A549 (cell line): ENCODE results near the gene SYNC. TPM values are rescaled to one million over a fixed set of nuclear protein-coding genes. Genes with fewer than 3 reads are reported as not detected.
"Not testable (repeated sequence)": the region's sequence is repeated elsewhere in the genome, so short reads cannot be mapped to it uniquely, and the experiment has no call there.

ENCODE experiments used
- ATAC-seq, 2 experiments: fragments of 200-7000 bp in 1 of 2; fragments of >200 bp in 1 of 2; cut with Nextera tagmentation in 1 of 2; cut with Tn5 transposase in 1 of 2; 3 replicates each; pipeline versions ENCODE4 v1.8.0 to v1.9.1; 2018 to 2020; ENCODE audit warnings: mild to moderate bottlenecking in 1 of 2, moderate library complexity in 1 of 2
- CTCF ChIA-PET: fragments of 300-600 bp; sonication (Branson Sonifier 250); formaldehyde crosslinking; extraction: SDS; loops from one replicate; lab custom pipeline; 2021; ENCODE audit warnings: antibody characterized with exemption, inconsistent platforms; lab: Yijun Ruan, JAX
- POLR2A ChIA-PET: fragments of 350-600 bp; formaldehyde crosslinking; extraction: SDS; loops from one replicate; lab custom pipeline; 2021; ENCODE audit warnings: antibody characterized with exemption, inconsistent platforms; lab: Yijun Ruan, JAX
- DNase-seq, 2 experiments: peaks; one replicate each; pipeline versions ENCODE4 v3.0.0 to v3.0.0-alpha.2; 2011 to 2016; ENCODE audit warnings: low read depth in 1 of 2, low spot score in 1 of 2
- FAIRE-seq: peaks from 2 replicates; lab custom pipeline; 2011; peaks lifted over from hg19 to GRCh38; lab: Jason Lieb, UNC
- H3K27ac ChIP-seq, 2 experiments: fragments of >200 bp; sonication (Bioruptor Twin); formaldehyde crosslinking; 3 replicates each; pipeline ENCODE4 v1.5.1; 2016 to 2017
- H3K4me1 ChIP-seq: fragments of >200 bp; sonication (Bioruptor Twin); formaldehyde crosslinking; 3 replicates; pipeline ENCODE4 v1.6.1; 2016
- H3K4me2 ChIP-seq: fragments of >200 bp; sonication (Bioruptor Twin); formaldehyde crosslinking; 3 replicates; pipeline ENCODE4 v1.6.1; 2016
- H3K4me3 ChIP-seq: fragments of >200 bp; sonication (Bioruptor Twin); formaldehyde crosslinking; 3 replicates; pipeline ENCODE4 v1.5.1; 2016
- H3K9me3 ChIP-seq: fragments of >200 bp; sonication (Bioruptor Twin); formaldehyde crosslinking; 3 replicates; pipeline ENCODE4 v1.6.1; 2016
- BHLHE40 ChIP-seq: IDR thresholded peaks from 2 replicates; pipeline ENCODE4 v1.6.1; 2012; ENCODE audit warnings: low read depth, low read length, inconsistent platforms
- CBX2 ChIP-seq: fragments of 200-600 bp; sonication (generic); IDR thresholded peaks from 2 replicates; pipeline ENCODE4 v1.6.1; 2016; ENCODE audit warnings: low read depth, mild to moderate bottlenecking, borderline replicate concordance
- CBX8 ChIP-seq: fragments of 200-600 bp; sonication (generic); IDR thresholded peaks from 2 replicates; pipeline ENCODE4 v1.6.1; 2016
- E2F6 ChIP-seq: IDR thresholded peaks from 2 replicates; pipeline ENCODE4 v1.6.1; 2012; ENCODE audit warnings: low read depth, borderline replicate concordance
- FOSL2 ChIP-seq, 2 experiments: fragments of 450-650 bp in 1 of 2; fragments of >200 bp in 1 of 2; sonication (Bioruptor Twin) in 1 of 2; formaldehyde crosslinking; IDR thresholded peaks; 2 replicates each; pipeline versions ENCODE4 v1.5.0 to v1.6.1; 2016 to 2020; ENCODE audit warnings: mild to moderate bottlenecking in 1 of 2, moderate library complexity in 1 of 2
- FOXS1 ChIP-seq: fragments of 250-450 bp; sonication (Bioruptor Pico); IDR thresholded peaks from 2 replicates; pipeline ENCODE4 v1.5.0; 2020; ENCODE audit warnings: mild to moderate bottlenecking, moderate library complexity
- GATA3 ChIP-seq: IDR thresholded peaks from 2 replicates; pipeline ENCODE4 v1.6.1; 2012; ENCODE audit warnings: borderline replicate concordance
- HDAC2 ChIP-seq: fragments of 200-600 bp; sonication (generic); IDR thresholded peaks from 2 replicates; pipeline ENCODE4 v1.6.1; 2016
- HES2 ChIP-seq: fragments of >200 bp; sonication (Bioruptor Twin); formaldehyde crosslinking; IDR thresholded peaks from 2 replicates; pipeline ENCODE4 v1.6.1; 2016
- HEYL ChIP-seq: fragments of 250-450 bp; sonication (Bioruptor Pico); IDR thresholded peaks from 2 replicates; pipeline ENCODE4 v1.8.0; 2021; ENCODE audit warnings: mild to moderate bottlenecking, moderate library complexity
- JUN ChIP-seq, 2 experiments: fragments of >200 bp; sonication (Bioruptor Twin); formaldehyde crosslinking; IDR thresholded peaks; 2 replicates in 1 of 2; 3 replicates in 1 of 2; pipeline ENCODE4 v1.6.1; 2016 to 2017
- KDM1A ChIP-seq: fragments of 200-600 bp; sonication (generic); IDR thresholded peaks from 2 replicates; pipeline ENCODE4 v1.6.1; 2016; ENCODE audit warnings: low read depth, mild to moderate bottlenecking
- KDM5A ChIP-seq: fragments of 200-600 bp; sonication (generic); IDR thresholded peaks from 2 replicates; pipeline ENCODE4 v1.6.1; 2016; ENCODE audit warnings: antibody characterized with exemption, mild to moderate bottlenecking
- MAX ChIP-seq: IDR thresholded peaks from 2 replicates; pipeline ENCODE4 v1.6.1; 2012
- NPAS2 ChIP-seq: fragments of 250-450 bp; sonication (Bioruptor Pico); IDR thresholded peaks from 2 replicates; pipeline ENCODE4 v1.8.0; 2022; ENCODE audit warnings: mild to moderate bottlenecking, moderate library complexity, borderline replicate concordance
- PHF8 ChIP-seq: fragments of 200-600 bp; sonication (generic); IDR thresholded peaks from 2 replicates; pipeline ENCODE4 v1.6.1; 2016; ENCODE audit warnings: low read depth, mild to moderate bottlenecking, antibody characterized with exemption, moderate library complexity, borderline replicate concordance
- POLR2A ChIP-seq: IDR thresholded peaks from 2 replicates; pipeline ENCODE4 v1.6.1; 2012; ENCODE audit warnings: mild to moderate bottlenecking, low read length
- POLR2AphosphoS2 ChIP-seq: conservative IDR thresholded peaks from 2 replicates; pipeline ENCODE4 v1.6.1; 2012; ENCODE audit warnings: low read length, improper control_type of control experiment, inconsistent platforms
- RAD21 ChIP-seq, 2 experiments: fragments of >200 bp in 1 of 2; sonication (Bioruptor Twin) in 1 of 2; formaldehyde crosslinking in 1 of 2; IDR thresholded peaks in 1 of 2; conservative IDR thresholded peaks in 1 of 2; 2 replicates in 1 of 2; 3 replicates in 1 of 2; pipeline ENCODE4 v1.6.1; 2012 to 2018; ENCODE audit warnings: inconsistent platforms in 1 of 2
- RCOR1 ChIP-seq: fragments of 150-350 bp; IDR thresholded peaks from 2 replicates; pipeline ENCODE4 v1.6.1; 2014; ENCODE audit warnings: antibody characterized with exemption, low read length, low read depth
- REST ChIP-seq: fragments of 200-600 bp; sonication (generic); IDR thresholded peaks from 2 replicates; pipeline ENCODE4 v1.6.1; 2016; ENCODE audit warnings: antibody characterized with exemption, mild to moderate bottlenecking, moderate library complexity
- ZFP36 ChIP-seq: fragments of 450-650 bp; IDR thresholded peaks from 2 replicates; pipeline ENCODE4 v1.6.1; 2014; ENCODE audit warnings: borderline replicate concordance; ENCODE audit not compliant: partially characterized antibody
- WGBS: methylation state at CpG from one replicate; pipeline ENCODE4 v1.1.6; 2017; ENCODE audit errors: missing lambda C conversion rate; 5-methylcytosine and 5-hydroxymethylcytosine counted together
- polyA plus RNA-seq, 4 experiments: library from polyadenylated mRNA; depleted of rRNA in 3 of 4; stranded (reverse); fragments of >200 nt; fragmentation: RNase III in 1 of 4; extraction: RNeasy Plus Mini Kit Qiagen cat#74134 plus additional on column Dnase treatment in 1 of 4; gene quantifications; 2 replicates in 3 of 4; 3 replicates in 1 of 4; pipeline ENCODE4 v1.2.3, GENCODE V29; 2011 to 2017
- TF ChIP-seq, protein P1 (sequence below): fragments of 250-450 bp; sonication (Bioruptor Pico); IDR thresholded peaks from 2 replicates; pipeline ENCODE4 v1.5.0; 2021; ENCODE audit warnings: mild to moderate bottlenecking, moderate library complexity, borderline replicate concordance

SYNC gene
- polyA plus RNA-seq, 2 of the 4 experiments (the other 2 are of a cell fraction): 7.7 to 12.0 TPM

DNA sequence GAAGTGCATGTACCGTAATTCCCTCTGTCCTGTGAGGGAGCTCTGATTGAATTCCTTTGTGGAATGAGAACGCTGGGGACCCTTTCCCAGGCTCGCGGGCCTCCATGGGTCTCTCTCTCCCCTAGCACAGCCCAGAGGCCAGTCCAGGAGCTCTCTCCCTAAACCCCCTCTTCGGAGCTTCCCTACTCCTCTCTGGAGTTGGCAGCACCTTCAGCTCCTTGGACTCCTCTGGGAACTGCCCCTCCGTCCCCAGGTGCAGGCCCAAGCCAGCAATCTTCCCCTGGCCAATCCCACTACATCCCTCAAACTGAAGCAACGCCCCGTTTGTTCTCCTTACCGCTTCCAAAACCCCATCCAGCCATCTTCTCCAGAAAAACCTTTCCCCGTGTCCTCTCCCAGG lies 10.5 kb upstream of the SYNC start:
- no peak for ATAC-seq

DNA sequence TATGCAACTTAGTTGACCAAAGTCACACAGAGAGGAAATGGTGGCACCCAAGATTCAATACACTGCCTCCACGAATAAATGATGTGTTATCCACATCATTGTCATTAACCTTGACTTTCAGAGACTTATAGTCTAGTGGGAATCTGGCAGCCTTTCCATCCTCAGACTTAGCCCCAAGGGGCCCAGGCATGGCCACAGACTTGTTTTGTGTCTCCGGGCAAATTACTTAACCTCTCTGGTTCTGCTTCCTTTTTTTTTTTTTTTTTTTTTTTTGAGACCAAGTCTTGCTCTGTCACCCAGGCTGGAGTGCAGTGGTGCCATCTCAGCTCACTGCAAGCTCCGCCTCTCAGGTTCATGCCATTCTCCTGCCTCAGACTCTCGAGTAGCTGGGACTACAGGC lies 8.7 kb upstream of the SYNC start:
- not testable (repeated sequence) for H3K4me3 ChIP-seq, FAIRE-seq, DNase-seq, H3K9me3 ChIP-seq, ATAC-seq
- H3K27ac ChIP-seq: peak overlapping the region in 1 of 2 experiments; percentile 84; a peak in 4 of 6 replicates
- POLR2A ChIA-PET: interaction anchor here (0.7 kb wide), 1 partner anchor 375 kb away, joined by 4 read pairs; no protein-coding TSS in a partner anchor
- peak overlapping the region; percentile 60; the same call in 1 of the 3 replicates for H3K4me2 ChIP-seq
- H3K4me1 ChIP-seq: peaks cover 27% of the 10 kb centered on the region
- CTCF ChIA-PET: interaction anchor here (1.4 to 12.8 kb wide), 20 partner anchors 9 to 190 kb away, joined by 3 to 383 read pairs (median 12); partner anchors contain the start of genes HPCA and SYNC
- 83% methylated on average over 2 of the region's 4 CpGs for WGBS

More for the DNA sequence above, 10.5 kb upstream of the SYNC start:
- WGBS: 93% methylated on average over 10 of the region's 10 CpGs
- Histone ChIP-seq H3K4me3 (no peak overlapping the region), H3K9me3 (no peaks in the 10 kb centered on the region), H3K4me2 (no peak overlapping the region), H3K4me1 (peaks cover 32% of the 10 kb centered on the region), H3K27ac (peak overlapping the region in 1 of 2 experiments; percentile 84; a peak in 3 of 6 replicates)
- DNase-seq (no peak), FAIRE-seq (no peak)
- CTCF ChIA-PET: interaction anchor here (0.5 to 12.8 kb wide), 25 partner anchors 9 to 312 kb away, joined by 3 to 383 read pairs (median 10); partner anchors contain the start of gene SYNC
- POLR2A ChIA-PET: interaction anchor here (0.7 to 1.6 kb wide), 6 partner anchors 12 to 62 kb away, joined by 3 to 10 read pairs (median 6); no protein-coding TSS in a partner anchor
- TF ChIP-seq PHF8: no peak
- TF ChIP-seq HEYL (CRISPR knock-in tag): no peak
- no peak for TF ChIP-seq RCOR1
- no peak for TF ChIP-seq CBX8
- TF ChIP-seq MAX: no peak
- no peak for TF ChIP-seq POLR2AphosphoS2
- no peak for TF ChIP-seq FOSL2 (IDR thresholded peaks at IDR 0.05)
- TF ChIP-seq FOSL2 (CRISPR knock-in tag; IDR thresholded peaks at IDR 0.05): no peak
- no peak for TF ChIP-seq ZFP36
- no peak for TF ChIP-seq GATA3
- TF ChIP-seq CBX2: no peak

DNA sequence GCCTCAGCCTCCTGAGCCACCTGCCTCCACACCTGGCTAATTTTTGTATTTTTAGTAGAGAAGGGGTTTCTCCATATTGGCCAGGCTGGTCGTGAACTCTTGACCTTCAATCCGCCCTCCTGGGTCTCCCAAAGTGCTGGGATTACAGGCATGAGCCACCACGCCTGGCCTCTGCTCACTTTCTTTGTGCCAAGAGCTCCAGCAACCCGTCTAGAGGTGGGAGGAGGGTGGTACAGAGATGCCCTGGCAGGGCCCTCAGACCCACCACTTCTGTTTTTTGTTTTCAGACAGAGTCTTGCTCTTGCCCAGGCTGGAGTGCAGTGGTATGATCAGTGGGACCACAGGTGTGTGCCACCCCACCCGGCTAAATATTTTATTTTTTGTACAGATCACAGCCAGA lies 6.9 kb upstream of the SYNC start:
- peak overlapping the region in 1 of 2 experiments; percentile 63; a peak in 3 of 6 replicates for H3K27ac ChIP-seq
- POLR2A ChIA-PET: no interaction called here
- no peak overlapping the region for H3K4me2 ChIP-seq
- CTCF ChIA-PET: interaction anchor here (0.6 to 12.8 kb wide), 4 partner anchors 11 to 77 kb away, joined by 3 to 383 read pairs (median 3); no protein-coding TSS in a partner anchor
- no peak for TF ChIP-seq HES2
- ATAC-seq (0 out of 6 replicates have a peak, but pooled peaks of 1 of the 2 experiments have one; percentile 12), FAIRE-seq (no peak), DNase-seq (no peak)
- 80% methylated on average over 4 of the region's 5 CpGs for WGBS
- no peak overlapping the region for H3K4me3 ChIP-seq
- peaks cover 34% of the 10 kb centered on the region for H3K4me1 ChIP-seq
- H3K9me3 ChIP-seq: 0 out of 3 replicates have a peak, but pooled peaks cover 3% of the 10 kb centered on the region

DNA sequence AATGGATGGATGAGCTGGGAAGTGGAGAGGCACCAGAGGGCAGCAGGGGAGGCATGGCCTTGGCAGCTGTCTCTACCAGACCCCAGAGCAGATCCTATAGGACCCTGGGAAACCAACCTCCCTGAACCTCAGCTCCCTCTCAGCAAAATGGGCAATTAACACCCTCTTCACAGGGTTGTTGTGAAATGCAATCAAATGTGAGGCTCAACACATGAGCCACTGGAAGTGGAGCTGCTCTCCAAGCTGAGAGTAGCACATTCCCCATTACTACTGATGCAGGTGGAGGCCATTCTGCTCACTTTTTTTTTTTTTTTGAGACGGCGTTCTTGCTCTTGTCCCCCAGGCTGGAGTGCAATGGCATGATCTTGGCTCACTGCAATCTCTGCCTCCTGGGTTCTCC lies 6.5 kb upstream of the SYNC start:
- Histone ChIP-seq H3K9me3 (0 out of 3 replicates have a peak, but pooled peaks cover 3% of the 10 kb centered on the region), H3K4me2 (no peak overlapping the region), H3K4me1 (peaks cover 34% of the 10 kb centered on the region), H3K27ac (peak overlapping the region in 1 of 2 experiments; percentile 63; a peak in 3 of 6 replicates), H3K4me3 (no peak overlapping the region)
- ATAC-seq: no peak
- 89% methylated on average over 2 of the region's 2 CpGs for WGBS
- no peak for DNase-seq
- FAIRE-seq: no peak
- CTCF ChIA-PET: interaction anchor here (1.2 to 12.8 kb wide), 2 partner anchors 11 to 67 kb away, joined by 3 to 383 read pairs; no protein-coding TSS in a partner anchor
- POLR2A ChIA-PET: no interaction called here
- TF ChIP-seq RAD21 (conservative IDR thresholded peaks at IDR 0.05 in 1 of 2, IDR thresholded peaks at IDR 0.05 in 1 of 2) (no peak), REST (no peak), POLR2A (no peak), BHLHE40 (no peak), FOXS1 (CRISPR knock-in tag) (no peak), POLR2AphosphoS2 (no peak), KDM1A (no peak), JUN (IDR thresholded peaks at IDR 0.05) (no peak), HDAC2 (no peak), E2F6 (no peak), KDM5A (no peak), NPAS2 (no peak)
- TF ChIP-seq, protein P1, sequence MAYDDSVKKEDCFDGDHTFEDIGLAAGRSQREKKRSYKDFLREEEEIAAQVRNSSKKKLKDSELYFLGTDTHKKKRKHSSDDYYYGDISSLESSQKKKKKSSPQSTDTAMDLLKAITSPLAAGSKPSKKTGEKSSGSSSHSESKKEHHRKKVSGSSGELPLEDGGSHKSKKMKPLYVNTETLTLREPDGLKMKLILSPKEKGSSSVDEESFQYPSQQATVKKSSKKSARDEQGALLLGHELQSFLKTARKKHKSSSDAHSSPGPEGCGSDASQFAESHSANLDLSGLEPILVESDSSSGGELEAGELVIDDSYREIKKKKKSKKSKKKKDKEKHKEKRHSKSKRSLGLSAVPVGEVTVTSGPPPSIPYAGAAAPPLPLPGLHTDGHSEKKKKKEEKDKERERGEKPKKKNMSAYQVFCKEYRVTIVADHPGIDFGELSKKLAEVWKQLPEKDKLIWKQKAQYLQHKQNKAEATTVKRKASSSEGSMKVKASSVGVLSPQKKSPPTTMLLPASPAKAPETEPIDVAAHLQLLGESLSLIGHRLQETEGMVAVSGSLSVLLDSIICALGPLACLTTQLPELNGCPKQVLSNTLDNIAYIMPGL (CRISPR knock-in tag): no peak
